Measurements from ENCODE around the gene OTOF. TPM values are rescaled to one million over a fixed set of nuclear protein-coding genes. Genes with fewer than 3 reads are reported as not detected.

The OTOF gene
- polyA plus RNA-seq, 3 donors = 0.12 to 0.20 (median 0.15) TPM

DNA sequence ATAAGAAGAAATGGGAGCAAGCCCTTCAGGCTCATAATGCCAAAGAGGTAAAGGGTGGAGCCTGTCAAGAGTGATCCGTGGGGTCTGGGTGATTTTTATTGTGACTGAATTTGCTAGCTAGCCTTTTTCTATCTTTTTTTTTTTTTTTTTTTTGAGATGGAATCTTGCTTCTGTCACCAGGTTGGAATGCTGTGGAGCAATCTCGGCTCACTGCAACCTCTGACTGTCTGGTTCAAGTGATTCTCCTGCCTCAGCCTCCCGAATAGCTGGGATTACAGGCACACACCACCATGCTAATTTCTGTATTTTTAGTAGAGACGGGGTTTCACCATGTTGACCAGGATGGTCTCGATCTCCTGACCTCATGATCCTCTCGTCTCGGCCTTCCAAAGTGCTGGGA lies 47.1 kb downstream of the OTOF start:
- no peak for DNase-seq (ENCODE audit: extremely low read depth in 1 of 11, low read depth in 9 of 11, low spot score in 4 of 11)

DNA sequence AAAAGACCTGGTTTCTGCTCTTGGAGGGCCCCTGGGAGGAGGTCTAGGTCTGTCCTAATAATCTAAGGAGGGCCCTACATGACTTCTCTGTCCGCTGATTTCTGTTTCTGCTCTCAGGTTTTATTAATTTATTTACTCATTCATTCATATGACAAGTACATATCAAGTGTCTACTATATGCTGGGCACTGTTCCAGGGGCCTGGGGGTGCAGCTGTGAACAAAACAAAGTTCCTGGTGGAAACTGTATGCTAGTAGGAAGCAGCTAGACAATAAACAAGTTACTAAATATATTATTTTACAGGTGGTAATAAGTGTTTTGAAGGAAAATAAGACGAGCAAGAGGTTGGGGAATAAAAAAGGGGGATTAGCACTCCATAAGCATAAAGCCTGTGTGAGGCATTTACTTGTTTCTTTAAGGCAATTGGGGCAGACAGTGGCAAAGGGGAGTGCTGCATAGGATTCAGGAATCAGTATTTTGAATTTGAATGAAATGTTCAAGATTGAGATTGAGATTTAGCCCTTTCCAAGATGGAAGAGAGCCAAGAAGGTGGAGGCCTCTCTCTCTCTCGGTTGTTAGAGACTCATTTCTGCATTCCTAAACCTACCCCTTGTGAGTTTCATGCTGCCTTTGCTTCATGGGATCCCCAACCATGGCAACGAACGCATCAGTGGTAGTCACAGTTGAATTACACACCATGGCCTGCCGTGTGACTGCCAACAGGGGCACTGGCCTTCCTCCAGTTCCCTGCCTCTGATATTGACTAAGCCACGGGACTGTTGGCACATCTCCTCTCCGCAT lies 47.9 kb downstream of the OTOF start:
- DNase-seq (ENCODE audit: extremely low read depth in 1 of 11, low read depth in 9 of 11, low spot score in 4 of 11) = peak in 1 of 11 donors; percentile 7

DNA sequence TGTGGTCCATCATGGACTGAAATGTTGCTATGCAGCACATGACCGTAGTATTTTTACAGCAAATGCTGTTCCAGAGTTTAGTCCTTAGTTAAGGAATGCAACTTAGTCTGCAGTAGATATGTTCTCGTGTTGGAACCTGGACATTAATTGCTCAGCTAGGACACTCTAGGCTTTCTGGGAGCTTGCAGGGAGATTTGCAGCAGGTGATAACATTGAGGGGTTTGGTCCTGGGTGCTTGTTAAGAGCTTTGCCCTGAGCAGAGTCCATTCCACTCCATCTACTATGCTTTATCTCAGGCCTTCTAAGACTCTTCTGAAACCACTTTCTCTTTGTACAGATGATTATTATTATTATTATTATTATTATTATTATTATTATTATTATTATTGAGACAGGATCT lies 49.1 kb downstream of the OTOF start:
- DNase-seq (ENCODE audit: extremely low read depth in 1 of 11, low read depth in 9 of 11, low spot score in 4 of 11) = no peak

DNA sequence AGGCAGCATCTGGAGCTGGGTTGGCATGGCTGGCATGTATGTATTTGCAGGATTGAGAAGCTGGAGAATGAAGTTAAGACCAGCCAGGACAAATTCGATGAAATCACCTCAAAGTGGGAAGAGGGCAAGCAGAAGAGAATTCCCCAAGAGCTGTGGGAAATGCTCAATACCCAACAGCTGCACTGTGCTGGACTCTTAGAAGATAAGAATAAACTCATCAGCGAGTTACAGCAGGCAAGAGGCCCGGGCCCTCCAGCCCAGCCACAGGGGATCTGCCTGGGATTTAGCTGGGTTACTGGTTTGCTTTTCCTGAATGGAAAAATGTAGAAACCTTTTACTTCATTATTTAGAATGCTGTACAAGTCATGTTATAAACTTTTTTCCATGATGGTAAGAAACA lies 53.7 kb downstream of the OTOF start:
- no peak for DNase-seq (ENCODE audit: extremely low read depth in 1 of 11, low read depth in 9 of 11, low spot score in 4 of 11)

DNA sequence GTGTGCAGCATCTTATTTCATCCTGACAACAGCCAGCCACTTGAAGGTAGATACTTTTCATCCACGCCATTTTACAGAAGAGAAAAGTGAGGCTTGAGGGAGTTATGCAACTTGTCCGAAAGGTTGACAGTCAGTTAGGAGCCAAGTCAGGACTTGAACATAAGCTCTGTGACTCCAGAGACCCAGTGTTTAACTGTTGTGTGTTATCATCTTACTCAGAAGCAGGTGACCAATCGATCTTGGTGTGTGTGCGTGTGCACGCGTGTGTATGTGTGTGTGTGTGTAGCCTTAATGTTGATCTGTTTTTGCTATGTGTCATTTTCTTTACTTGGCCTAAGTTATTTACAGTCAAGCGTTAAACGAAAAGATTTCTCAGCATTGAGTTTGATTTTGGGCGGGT lies 54.2 kb downstream of the OTOF start:
- DNase-seq (ENCODE audit: extremely low read depth in 1 of 11, low read depth in 9 of 11, low spot score in 4 of 11) = no peak

DNA sequence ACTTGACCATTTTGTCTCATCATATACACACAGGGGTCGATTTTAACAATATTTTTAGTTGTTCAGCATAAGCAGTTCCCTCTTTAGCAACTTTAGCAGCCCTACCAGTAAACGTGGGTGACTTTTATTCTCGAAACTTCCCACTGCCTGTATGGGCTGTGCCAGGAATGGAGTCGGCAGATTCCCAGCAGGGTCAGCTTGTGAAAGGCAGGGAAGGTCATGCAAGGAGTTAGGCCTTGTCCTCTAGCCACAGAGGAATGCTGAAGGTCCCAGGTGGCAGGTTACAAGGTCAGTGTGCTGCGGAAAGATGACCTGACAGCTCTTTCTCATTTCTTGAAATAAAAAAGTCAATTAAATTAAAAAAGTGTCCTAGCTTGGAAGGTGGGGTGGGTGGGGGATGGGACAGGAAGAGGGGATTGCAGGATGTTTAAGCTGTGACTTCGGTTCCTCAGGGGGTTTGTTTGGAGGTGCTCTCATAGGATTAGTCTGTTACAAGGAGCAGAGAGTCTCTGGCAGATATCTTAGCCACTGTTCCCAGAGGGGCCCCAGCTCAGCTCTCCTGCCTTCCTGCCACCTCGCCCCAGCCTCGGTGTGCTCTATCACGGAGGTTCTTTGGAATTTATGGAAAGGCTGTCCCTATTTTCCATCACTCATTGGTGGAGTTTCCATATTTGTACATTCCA lies 54.8 kb downstream of the OTOF start:
- DNase-seq (ENCODE audit: extremely low read depth in 1 of 11, low read depth in 9 of 11, low spot score in 4 of 11) = no peak

DNA sequence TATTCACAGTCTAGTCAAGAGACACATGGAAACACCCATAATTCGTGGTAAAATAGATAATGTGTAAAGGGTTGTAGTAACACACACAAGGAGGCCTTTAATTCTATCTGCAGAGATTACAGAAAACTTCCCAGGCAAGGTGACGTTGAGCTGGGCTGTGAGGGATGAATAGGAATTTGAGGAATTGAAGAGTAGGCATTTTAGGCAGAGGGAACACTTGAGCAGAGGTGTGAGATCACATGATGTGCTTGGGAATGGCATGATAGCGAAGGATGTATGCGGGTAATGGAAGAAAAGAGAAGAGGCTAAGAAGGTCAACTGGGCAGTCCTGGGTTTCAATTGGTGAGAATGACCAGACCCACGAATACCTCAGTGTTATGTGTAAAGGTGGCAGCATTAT lies 56.0 kb downstream of the OTOF start:
- no peak for DNase-seq (ENCODE audit: extremely low read depth in 1 of 11, low read depth in 9 of 11, low spot score in 4 of 11)

DNA sequence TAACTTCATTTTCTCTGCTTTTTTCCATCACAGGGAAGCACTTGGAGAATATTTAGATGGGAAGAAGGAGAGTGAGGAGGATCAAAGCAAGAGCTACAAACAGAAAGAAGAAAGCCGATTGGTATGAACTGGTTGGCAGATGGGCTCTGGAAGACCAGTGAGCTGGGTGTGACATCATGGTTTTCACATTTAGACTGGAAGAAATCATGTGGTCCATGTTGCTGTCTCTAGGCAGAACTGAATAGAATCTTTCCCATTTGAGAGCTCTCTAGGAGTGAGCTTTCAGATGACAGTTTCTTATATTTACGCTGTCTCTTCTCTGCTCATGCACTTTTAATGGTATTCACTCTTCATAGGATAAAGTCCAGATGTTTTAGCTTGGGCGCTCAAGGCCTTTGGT lies 63.6 kb downstream of the OTOF start:
- no peak for DNase-seq (ENCODE audit: extremely low read depth in 1 of 11, low read depth in 9 of 11, low spot score in 4 of 11)

DNA sequence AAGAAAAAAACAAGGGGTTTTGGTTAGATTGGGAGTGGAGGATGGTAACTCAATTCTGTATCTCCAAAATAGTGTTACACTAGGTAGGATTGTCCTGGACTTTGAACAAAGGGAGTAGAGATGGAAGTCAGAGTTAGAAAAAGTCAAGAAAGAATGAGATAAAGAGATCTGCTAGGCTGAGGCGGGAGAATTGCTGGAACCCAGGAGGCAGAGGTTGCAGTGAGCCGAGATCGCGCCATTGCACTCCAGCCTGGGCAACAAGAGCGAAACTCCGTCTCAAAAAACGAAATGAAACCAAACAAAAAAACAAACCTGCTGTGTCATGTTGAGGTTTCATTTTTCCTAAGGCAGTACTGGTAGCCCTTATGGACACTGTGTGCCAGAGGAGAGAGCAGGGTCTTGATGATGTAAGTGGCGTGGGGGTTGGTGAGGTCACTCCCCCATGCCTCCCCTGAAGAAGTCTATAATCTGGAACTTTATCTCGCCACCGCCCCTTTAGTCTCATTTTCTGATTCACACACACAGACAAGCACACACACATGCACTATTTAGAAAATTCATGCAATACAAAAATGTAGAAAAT lies 65.7 kb downstream of the OTOF start:
- no peak for DNase-seq (ENCODE audit: extremely low read depth in 1 of 11, low read depth in 9 of 11, low spot score in 4 of 11)

DNA sequence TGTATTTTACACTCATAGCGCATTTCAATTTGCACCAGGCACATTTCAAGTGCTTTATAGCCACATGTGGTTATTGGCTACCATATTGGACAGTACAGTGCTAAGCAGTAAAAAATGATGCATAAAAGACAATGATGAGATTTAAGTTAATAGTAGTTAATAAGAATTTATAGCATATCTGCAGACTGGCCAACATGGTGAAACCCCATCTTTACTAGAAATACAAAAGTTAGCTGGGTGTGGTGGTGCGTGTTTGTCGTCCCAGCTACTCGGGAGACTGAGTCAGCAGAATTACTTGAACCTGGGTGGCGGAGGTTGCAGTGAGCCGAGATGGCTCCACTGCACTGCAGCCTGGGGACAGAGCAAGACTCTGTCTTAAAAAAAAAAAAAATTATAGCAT lies 66.5 kb downstream of the OTOF start:
- DNase-seq (ENCODE audit: extremely low read depth in 1 of 11, low read depth in 9 of 11, low spot score in 4 of 11) = no peak

DNA sequence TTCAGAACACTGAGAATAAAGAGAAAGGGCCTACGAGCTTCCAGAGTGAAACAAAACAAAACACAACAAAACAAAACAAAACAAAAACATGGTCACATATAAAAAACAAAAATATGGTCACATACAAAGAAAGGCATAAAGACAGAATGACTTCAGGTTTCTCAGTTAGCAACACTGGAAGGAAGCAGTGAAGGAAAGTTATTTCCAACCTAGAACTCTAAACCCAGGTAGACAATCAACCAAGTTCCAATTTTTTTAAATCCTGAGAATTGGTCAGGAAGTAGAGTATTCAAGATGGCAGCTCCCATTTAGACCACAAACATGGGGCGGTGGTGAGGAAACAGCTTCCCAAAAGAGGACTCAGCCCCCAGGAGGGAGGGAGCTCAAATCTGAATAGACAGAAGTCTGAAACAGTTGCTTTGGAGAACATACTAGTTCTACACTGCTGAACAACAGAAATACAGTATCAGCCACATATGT lies 67.1 kb downstream of the OTOF start:
- DNase-seq (ENCODE audit: extremely low read depth in 1 of 11, low read depth in 9 of 11, low spot score in 4 of 11) = no peak

DNA sequence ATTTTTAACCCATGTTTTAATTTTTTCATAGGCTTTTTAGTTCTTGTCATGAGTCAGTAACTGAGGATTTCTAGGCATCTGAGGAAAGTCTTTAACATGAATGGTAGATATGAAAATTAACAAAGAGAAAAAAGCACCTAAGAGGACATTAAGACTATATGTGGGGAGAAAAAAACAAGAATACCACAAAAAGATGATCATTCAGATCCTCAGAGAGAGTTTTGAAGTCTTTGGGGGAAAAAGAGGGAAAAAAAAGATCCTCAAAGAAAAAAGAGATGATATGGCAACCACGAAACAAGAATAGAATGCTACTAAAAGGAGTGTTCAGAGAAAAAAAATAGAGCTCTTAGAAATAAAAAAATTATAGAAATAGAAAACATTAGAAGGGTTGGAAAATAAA lies 68.1 kb downstream of the OTOF start:
- no peak for DNase-seq (ENCODE audit: extremely low read depth in 1 of 11, low read depth in 9 of 11, low spot score in 4 of 11)

DNA sequence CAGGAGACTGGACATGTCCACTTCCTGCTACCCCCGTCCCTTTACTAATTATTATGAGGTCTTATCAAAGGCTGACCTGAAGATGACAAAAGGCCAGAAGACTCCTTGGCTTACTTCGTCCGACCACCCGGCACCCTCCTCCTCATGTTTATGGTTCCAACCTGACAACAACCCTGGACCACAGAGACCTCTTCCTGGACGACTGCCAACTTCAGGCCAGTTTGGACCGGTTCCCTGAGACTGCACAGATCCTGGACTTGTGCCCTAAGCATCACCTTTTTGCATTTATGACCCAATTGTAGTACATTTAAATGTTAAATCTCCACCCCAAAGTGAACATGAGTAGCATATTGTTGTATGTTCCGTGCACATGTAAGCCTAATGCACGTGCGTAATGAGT lies 70.4 kb downstream of the OTOF start:
- no peak for DNase-seq (ENCODE audit: extremely low read depth in 1 of 11, low read depth in 9 of 11, low spot score in 4 of 11)

Other genes with a start within 250 kb of the OTOF start
- gene HADHA, start 233.5 kb downstream of the OTOF start, polyA plus RNA-seq (ENCODE audit: insufficient read length in 3 of 3) = 100 to 1,000 TPM; 206 to 232 (median 215) TPM
- gene HADHB, start 233.2 kb downstream of the OTOF start, polyA plus RNA-seq (ENCODE audit: insufficient read length in 3 of 3) = 100 to 1,000 TPM; 153 to 168 (median 165) TPM
- gene SELENOI, start 132.0 kb downstream of the OTOF start, polyA plus RNA-seq (ENCODE audit: insufficient read length in 3 of 3) = 10 to 100 TPM; 21.4 to 24.5 (median 24.0) TPM
- gene ADGRF3, start 131.3 kb downstream of the OTOF start, polyA plus RNA-seq (ENCODE audit: insufficient read length in 3 of 3) = 1 to 10 TPM; 2.4 to 3.3 (median 3.0) TPM
- gene DRC1, start 76.2 kb downstream of the OTOF start, polyA plus RNA-seq (ENCODE audit: insufficient read length in 3 of 3) = 1 to 10 TPM; 1.6 to 4.6 (median 2.5) TPM
- under 1 TPM; 0.29 to 0.89 (median 0.33) TPM for gene CIB4, start 163.2 kb upstream of the OTOF start, polyA plus RNA-seq (ENCODE audit: insufficient read length in 3 of 3)
- gene KCNK3, start 214.6 kb upstream of the OTOF start, polyA plus RNA-seq (ENCODE audit: insufficient read length in 3 of 3) = 1 to 10 TPM; 1.3 to 9.3 (median 3.3) TPM

Data from renal cortex interstitium (tissue), 11 donors.